Activated CD4-positive, alpha-beta T cell treated with anti-CD3 and anti-CD28 coated beads, Interleukin-2, Interleukin-6, amounts not matched to agents 100 ng/mL and 50 ng/mL, durations not matched to agents 16 hours and 8 hours (primary cell): Measurements from ENCODE around the gene TPM3.
A peak's percentile ranks its signal among the peaks of the same experiment; 100 is the strongest.

Source experiments
- DNase-seq: peaks from one replicate; pipeline ENCODE4 v3.0.0-alpha.2; 2020

Gene TPM3

DNA sequence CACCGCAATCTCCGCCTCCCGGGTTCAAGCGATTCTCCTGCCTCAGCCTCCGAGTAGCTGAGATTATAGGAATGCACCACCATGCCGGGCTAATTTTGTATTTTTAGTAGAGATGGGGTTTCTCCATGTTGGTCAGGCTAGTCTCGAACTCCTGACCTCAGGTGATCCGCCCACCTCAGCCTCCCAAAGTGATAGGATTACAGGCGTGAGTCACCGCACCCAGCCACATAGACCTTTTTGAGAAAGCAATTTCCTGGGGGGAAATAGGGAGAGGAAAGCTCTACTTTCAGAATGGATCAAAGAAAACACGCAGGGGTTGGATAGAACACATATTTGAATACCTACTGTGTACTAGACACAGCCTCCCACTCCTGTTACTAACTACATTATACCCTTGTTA is 13.9 kb upstream of the TPM3 start:
- peak; percentile 31 for DNase-seq

DNA sequence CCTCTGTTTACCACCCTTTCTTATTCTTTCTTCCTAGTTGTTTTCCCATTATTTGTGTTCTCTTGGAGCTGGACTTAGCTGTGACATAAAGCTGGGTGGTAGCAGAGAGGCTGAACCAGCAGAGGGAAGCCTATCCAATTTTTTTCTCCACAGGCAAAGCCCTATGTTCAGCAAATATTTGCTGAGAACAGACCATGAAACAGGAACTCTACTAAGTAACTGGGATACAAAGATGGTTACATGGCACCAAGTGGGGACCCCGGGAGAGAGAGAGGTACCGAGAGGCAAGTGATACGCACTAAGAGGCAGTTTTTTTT is 7.6 kb upstream of the TPM3 start:
- DNase-seq: no peak

DNA sequence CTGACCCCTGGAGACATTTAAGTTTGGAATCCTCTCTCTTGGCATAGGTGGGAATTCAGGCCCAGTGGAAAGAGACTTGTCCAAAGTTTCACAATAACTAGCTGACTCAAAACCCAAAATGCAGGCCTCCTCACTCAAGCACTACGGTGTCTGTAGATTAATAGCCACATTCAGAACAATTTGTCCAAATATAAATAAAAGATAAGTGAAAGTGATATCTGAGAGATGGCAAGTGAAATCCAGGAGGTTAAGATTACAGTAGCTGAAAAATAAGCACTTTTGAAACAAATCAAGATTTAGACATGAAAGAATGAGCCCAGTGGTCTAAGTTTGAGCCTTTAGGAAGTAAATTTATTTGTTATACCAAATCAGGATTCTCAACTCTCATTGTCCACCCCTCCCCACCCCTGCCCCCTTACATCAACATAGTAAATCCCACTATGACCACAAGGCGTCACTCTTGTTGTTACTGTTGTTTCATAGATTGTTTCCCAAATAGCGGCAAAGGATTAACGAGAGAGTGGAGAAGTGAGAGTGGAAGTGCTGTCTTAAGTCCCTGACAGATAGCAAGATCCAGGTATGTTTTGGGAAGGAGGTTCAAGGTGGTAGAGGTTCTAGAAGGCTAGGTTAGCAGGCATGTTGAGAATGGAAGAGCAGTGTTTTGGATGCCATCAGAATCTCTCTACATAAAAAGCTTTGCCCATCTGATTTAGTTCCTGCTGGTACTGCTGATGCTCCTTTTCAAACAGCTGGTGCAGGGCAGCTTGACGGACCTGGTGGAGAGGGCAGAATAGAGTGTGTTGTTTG is 7.1 kb upstream of the TPM3 start:
- peak; percentile 57 for DNase-seq

DNA sequence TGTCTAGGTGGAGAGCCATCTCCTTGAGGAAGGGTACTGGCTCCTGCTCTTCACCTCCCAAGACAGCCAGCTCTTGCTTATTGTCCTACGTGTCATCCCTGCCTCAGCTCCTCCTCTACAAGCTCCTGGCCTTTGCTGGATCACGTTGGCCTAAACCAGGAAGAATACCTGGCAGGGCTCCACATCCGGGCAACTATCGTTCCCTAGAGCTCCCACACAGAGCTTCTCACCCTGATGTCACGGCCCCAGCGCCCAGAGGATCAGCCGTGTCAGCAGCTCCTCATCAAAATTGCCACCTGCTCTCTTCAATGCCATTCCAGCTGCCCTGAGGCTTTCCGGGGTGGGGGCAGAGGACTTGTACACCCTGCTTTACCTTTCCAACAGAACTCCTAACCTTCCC is 1.9 kb upstream of the TPM3 start:
- DNase-seq: no peak

DNA sequence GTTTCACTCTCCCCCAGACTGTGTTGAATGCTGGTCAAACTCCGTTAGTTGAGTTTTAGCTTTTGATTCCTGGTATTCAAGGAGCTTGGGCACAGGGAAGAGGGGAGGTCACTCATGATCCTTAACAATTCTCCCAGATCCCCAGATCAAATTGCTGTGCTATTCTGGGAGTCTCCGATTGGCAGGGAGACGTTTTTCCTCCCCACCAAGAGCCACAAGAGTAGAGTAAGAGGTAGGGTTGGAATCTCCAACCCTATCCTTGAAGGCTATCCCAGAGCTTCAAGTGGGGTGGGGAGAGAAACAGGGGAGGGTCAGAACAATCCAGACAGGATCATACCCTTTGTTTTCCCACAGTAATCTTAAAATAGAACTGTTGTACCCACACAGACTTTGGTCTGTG is 576 bp upstream of the TPM3 start:
- no peak for DNase-seq

DNA sequence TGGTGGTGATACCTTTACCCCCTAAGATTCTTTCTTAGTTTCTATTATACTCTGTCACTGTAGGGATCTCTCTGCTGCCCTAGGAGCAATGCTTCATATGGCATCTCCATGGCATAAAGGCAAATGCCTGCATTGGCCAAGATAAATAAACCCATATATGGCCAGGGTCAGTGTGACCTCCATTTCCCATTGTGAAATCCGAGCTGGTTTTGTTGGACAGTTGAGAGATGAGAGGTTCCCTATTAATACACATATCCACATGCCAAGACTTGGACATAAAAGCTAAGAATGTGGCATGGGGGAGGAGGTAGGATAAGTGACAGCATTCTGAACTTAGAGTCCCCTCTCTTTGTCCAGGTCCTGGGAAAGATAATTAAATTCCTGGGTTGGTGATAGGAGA is 1.4 kb downstream of the TPM3 start:
- no peak for DNase-seq

DNA sequence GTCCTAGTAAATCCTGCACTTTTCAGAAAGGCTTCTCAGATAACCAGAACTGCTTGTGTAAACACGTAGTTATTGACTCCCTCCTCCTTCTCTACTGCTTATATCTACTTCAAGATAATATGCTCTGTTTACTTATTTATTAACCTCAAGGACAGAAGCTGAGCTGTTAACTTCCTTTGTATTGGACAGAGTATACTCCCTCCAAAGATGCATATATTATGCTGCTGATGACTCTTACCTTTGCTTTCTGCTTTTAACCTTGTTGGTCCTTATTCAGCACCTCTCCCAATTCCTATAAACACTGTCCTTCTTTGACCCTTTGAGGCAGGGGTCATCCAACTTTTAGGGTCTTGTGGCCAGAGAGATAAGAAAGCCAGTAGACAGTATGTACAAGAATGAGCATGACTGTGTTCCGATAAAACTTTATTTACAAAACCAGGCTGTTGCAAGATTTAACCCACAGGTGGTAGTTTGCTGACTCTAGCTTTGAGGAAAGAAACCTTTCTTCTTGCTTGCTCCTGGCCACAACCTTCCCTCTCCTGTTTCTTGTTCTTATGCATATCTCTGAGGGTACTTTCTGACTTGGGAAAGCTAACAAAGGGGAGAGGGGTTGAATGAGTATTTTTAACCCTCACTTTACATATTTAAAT is 4.9 kb downstream of the TPM3 start:
- DNase-seq: no peak

DNA sequence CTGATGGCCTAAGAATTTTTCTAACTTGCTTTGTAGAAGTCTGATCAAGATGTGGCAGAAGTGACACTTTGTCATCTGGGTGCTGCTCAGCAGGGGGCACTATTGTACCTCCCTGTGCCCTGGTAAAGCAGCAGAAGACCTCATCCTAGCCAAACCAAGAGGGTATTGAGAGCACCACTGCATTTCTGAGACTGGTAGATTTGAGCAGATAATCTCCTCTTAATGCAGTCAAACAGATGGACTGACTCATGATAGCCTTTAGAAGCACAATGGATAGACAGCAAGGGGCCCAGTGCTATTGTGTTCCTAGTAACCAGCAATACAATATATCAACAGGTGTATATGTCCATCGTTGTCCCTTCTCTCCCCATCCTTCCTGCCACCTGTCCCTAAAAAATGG is 5.7 kb downstream of the TPM3 start:
- peak; percentile 78 for DNase-seq

DNA sequence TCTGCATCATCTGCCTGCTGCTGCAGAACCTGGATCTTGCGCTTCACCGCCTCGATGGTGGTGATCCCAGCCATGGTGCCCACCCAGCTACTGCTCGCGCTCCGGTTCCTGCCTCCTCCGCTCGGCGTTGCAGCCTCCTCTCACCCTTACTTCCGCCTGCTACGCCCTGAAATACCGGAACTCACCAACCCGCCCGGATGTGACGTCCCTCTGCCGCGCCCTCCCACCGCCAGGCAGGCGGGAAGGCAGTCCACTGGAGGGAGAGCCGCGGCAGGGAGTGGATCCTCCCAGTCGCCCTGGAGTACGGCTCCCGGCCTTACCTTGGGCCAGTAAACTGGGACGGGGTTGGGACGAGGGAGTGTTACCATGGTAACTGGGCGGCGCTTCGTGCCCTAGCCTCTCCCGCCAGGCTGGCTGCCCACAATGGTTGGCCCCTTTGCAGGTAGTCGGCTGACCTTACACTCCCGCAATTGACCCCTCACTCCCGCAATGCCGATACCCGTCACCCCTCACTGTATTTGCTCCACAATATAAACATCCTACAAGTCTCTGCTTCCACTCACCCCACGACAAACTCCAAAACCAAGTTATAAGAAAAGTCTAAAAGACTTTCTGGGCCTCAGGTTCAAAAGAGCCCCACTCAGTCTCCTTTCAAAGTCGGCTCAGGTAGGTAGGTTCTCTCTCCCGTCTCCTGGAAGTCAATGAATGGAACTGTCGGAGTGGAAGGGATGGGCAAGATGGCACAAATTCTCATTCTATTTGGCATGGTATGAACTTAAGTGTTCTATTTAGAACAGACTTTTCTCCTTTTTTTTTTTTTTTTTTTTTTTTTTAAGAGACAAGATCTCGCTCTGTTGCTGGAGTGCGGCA is 8.6 kb downstream of the TPM3 start:
- peak; percentile 98 for DNase-seq

DNA sequence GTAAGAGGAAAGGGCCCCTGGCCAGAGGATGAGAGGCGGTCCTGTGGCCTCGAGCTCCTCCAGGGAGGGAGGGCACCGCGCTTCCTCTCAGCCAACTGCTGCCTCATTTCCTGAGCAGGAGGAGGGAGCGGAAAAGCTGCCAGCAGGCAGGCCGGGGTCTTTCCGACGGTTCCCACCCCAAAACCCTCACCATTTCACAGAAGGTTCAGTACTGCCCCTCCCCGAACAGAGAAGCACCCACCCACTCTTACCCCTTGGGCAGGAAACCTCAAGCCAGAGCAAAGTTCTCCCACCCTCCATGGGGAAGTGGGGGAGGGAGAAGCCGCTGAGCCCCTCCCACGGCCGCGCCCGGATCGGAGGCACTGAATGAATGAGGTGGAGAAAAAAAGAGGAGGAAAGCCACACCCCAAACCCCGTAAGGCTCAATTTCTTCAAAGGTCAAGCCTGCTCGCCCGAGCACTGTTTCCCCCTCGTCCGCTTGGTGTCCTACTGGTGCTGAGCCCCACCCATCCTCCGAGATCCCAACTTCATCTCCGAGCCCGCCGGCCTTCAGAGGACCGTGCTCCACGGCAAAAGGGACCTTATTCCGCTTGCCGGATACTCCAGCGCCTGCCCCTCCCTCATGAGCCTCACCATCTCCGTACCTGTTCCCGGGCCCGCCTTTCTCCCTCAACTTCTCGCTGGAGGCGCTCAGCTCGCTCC is 9.4 kb downstream of the TPM3 start:
- peak; percentile 93 for DNase-seq

DNA sequence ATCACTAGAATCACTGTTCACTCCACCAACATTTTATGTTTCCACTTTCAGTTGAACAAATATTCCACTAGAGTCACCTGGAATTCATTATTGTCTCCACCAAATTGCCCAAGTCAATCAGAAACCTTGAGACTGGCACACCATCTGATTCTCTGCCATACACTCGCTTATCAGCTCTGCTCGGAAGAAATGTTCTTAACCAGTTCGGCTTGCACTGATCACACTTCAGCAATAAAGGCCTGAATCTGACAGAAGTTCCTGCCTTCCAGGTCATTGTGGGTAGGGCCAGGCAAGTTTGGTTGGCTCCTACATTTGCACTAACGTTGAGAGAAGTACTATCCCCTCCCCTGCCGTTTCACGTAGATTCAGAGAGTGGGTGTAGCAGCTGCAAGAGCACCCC is 10.0 kb downstream of the TPM3 start:
- DNase-seq: no peak

DNA sequence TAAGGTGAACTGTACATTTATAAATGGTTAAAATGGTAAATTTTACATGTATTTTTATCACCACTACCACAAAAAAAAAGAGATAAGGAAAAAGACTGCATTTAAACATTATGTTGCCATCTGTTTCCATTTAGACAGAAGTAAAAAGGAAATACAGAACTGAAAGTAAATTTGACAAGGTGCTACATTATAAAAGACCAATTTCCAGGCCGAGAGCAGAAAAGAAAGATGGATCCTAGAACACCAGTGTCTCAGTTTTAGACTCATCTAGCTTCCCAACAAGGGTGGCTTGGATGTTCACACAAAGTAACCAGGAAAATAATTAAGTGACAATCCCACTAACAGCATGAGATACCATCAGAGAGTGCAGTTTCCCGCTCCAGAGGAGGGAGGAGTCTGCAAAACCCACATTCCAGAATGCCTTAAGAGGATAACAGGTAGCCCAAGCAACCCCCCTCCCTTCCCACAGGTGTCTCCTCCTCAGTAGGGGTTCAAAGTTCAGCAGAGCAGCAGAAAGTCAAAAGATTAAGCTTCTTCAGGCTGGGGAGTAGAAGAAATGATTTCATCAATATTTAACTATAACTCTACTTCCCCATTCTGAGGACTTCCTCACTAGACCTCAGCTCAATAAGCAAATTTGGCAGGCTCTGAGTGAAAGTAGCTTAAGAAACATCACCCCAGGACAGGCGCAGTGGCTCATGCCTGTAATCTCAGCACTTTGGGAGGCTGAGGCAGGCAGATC is 11.8 kb downstream of the TPM3 start:
- peak; percentile 13 for DNase-seq

DNA sequence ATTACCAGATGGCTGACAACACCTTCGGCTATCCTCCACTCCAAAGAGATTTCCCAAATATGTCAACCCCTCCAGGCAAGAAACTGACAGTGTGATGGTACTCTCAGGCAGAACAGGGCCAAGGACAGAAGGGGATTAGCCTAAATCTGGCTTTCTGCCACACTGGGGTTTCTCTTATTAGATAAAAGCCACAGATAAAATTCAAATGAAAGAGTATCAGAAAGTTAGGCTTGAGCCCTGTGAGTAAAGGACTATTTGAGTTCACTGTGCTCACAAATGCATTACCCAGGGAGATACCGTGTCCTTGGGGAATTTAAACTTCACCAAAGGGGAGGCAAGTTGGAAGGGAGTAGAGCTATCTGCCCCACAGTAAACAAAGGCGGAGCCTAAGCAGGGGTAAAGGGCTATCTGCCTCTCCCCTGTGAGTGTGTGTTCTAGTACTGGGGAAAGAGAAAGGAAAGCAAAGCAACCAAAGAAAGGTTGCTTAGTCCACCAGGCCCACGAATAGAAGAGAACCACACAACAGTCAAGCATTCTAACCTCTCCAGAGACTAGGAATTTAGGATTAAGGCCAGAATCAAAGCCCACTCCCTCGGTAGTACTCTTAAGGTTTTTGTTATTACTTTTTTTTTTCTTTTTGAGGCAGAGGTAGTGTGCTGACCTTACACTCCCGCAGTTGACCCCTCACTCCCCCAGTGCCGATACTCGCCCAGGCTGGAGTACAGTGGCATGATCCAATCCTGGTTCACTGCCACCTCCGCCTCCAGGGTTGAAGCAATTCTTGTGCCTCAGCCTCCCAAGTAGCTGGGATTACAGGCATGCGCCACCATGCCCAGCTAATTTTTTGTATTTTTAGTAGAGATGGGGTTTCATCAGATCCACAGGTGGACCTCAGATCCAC is 12.7 kb downstream of the TPM3 start:
- no peak for DNase-seq

DNA sequence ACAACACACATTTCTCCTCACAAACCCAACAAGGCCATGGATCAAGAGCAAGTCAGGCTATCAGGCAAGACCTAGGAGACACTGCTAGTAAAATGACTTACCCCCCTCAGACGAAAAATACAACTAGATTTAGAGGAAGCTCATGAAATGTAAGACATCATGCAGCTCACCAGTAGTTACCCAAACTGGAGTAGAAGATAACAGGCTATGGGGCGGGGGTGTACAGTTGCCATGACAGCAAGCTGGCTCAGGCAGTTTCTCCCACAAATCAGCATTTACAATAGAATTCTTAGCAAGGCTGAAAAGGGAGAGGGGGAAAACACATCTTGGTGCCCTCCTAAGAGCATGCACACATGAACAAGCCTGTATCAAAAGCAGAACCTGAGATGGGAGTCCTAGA is 13.9 kb downstream of the TPM3 start:
- no peak for DNase-seq

DNA sequence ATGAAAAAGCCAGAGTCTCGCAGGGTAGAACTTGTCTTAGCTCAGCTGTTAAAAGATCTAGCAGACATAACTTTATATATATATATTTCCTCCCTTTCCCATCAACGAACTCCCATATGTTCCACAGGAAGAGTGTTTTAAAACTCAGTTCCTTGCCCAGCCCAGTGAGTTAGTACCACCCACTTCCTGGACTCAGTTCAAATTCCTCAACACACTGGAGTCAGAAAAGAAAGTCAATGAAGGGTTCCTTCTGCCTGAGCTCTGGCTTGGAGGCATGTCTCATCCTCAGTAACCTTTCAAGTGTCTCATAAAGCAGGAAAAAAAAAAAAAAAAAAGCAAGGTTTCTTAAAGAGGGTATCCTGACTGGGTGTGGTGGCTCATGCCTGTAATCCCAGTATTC is 15.6 kb downstream of the TPM3 start:
- no peak for DNase-seq

DNA sequence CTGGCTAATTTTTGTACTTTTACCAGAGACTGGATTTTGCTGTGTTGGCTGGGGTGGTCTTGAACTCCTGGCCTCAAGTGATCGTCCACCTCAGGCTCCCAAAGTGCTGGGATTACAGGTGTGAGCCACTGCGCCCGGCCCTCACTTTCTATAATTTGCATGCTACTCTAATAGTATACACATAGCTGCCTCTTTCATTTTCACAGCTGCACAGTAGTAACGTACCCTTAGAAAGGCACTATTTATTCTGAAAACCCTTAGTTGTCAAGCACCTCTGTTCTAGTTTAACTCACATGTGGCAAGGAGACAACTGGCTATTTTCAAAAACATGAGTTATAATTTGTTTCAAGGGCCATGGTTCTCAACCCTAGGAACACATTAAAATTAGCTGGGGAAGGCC is 17.2 kb downstream of the TPM3 start:
- no peak for DNase-seq

DNA sequence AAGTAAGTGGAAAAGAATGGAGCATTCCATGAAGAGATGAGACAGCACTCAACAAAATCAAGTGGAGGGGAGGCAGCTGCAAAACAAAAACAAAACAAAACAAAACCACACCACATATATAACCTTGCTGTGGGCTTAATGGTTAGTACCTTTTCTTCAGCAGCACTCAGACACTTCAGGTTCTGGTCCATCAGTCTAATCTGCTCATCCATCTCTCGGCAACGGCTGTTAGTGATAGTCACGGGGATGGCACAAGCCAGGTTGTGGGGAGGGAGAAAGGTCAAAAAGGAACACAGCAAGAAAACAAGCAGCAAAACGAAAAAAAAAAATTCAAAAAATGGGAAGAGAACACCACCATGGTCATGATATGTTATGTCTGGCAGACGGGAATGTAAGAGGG is 20.0 kb downstream of the TPM3 start:
- DNase-seq: no peak

DNA sequence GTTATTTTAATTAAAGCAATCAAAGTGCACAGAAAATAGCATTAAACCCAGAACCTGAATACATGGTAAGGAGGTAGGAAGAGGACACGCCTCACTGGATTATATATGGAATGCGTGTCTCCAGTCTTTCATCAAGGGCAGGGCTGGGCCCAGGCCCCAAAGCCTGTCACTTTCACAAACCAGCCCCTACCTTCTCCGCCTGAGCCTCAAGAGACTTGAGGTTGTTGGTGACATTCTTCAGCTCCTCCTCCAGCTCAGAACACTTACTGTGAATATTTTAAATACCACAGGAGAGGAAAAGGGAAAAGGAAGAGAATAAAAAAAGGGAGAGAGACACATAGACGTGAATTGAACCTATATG is 20.7 kb downstream of the TPM3 start:
- no peak for DNase-seq

DNA sequence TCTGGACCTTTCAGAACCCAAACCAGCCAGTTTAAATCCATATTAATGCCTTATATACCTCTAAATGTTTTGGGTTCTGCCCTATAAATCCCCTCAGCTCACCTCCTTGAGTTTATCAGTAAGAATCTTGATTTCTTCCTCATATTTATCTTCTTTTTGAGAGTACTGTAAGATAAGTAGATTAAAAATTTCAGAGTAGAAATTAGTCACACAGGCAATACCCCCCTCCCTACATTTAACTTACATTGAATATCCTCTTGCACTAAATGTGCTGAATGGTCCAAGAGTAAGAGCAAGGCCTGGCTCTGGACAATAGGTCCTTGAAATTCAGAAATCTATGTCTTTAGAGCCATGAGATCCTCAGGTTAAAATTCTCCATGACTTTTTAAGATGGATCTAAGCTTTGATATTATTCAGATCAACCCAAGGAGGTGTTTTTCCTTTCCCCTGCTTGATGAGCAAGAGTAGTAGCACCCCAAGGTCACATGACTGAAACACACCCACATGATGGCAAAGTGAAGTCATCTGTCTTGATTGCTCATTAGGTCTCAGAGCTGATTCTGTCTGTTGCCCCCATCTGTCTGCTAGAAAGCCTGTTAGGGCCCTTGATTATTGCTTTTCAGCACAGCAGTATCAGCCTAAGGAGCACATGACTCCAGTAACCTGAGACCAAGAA is 21.2 kb downstream of the TPM3 start:
- peak; percentile 65 for DNase-seq

DNA sequence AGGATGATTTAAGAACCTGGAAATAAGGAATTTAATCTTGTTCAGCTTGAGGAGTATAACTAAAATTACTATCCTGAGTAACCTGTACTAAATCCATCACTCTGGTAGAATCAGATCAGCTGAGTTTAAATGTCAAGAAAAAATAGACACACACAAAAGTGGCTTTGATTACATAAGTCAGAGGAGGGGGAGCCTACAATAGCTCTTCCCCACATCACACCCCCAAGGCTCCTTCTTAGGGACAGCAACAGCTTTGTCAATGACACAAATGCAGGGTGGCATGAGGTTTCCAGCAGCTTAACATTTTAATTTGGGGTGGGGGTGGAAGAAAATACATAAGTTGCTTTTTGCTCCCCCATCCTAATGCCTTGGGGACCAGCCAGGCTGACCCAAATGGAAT is 24.4 kb downstream of the TPM3 start:
- no peak for DNase-seq

DNA sequence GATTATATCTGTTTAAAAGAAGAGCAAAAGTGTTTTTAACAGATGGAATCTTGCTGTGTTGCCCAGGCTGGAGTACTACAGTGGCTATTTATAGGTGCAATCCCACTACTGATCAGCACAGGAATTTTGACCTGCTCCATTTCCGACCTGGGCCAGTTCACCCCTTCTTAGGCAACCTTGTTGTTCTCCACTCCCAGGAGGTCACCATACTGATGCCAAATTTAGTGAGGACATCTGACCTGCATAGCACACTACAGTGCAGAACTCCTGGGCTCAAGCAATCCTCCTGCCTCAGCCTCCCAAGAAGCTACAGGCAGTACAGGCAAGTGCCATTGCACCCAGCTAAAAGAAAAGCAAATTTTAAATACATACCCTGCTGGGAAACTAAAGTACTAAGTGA is 25.7 kb downstream of the TPM3 start:
- DNase-seq: no peak
